ENCODE data around the gene TAOK1.
A peak's percentile ranks its signal among the peaks of the same experiment; 100 is the strongest.

TAOK1 gene

GRCh38 chr17:29584452-29585079, 194.4 kb downstream of the TAOK1 start:
- DNase-seq (ENCODE audit: low spot score), result no peak

GRCh38 chr17:29585080-29585751, 195.1 kb downstream of the TAOK1 start:
- no peak for DNase-seq (ENCODE audit: low spot score)

- DNase-seq (ENCODE audit: low spot score), result no peak
Measured at GRCh38 chr17:29586676-29587469, 196.7 kb downstream of the TAOK1 start.

- no peak for DNase-seq (ENCODE audit: low spot score)
Measured at GRCh38 chr17:29587591-29587990, 197.4 kb downstream of the TAOK1 start.

GRCh38 chr17:29588017-29588561, 197.9 kb downstream of the TAOK1 start:
- DNase-seq (ENCODE audit: low spot score), result no peak

GRCh38 chr17:29588562-29589411, 198.6 kb downstream of the TAOK1 start:
- no peak for DNase-seq (ENCODE audit: low spot score)

GRCh38 chr17:29589524-29590410, 199.6 kb downstream of the TAOK1 start, which contains the start of gene GIT1:
GIT1 (minus strand) TSS chr17:29589648; CDS start chr17:29589378, 270 bp downstream.
- peak; percentile 81 for DNase-seq (ENCODE audit: low spot score)

- no peak for DNase-seq (ENCODE audit: low spot score)
Measured at GRCh38 chr17:29590411-29591145, 200.4 kb downstream of the TAOK1 start.

- no peak for DNase-seq (ENCODE audit: low spot score)
Measured at GRCh38 chr17:29591146-29591736, 201.1 kb downstream of the TAOK1 start.

- DNase-seq (ENCODE audit: low spot score), result peak; percentile 91
Measured at GRCh38 chr17:29591737-29592608, 201.8 kb downstream of the TAOK1 start.

- peak; percentile 60 for DNase-seq (ENCODE audit: low spot score)
Measured at GRCh38 chr17:29592850-29593551, 202.8 kb downstream of the TAOK1 start, which contains the start of gene ANKRD13B. ANKRD13B (plus strand) TSS chr17:29593132; CDS start chr17:29593622, 490 bp downstream.

GRCh38 chr17:29593591-29594518, 203.7 kb downstream of the TAOK1 start:
- DNase-seq (ENCODE audit: low spot score), result no peak

GRCh38 chr17:29594519-29595090, 204.4 kb downstream of the TAOK1 start:
- DNase-seq (ENCODE audit: low spot score), result no peak

GRCh38 chr17:29595107-29595942, 205.2 kb downstream of the TAOK1 start:
- no peak for DNase-seq (ENCODE audit: low spot score)

All from activated CD4-positive, alpha-beta T cell treated with anti-CD3 and anti-CD28 coated beads, Interleukin-2, Interleukin-4, amounts not matched to agents 100 ng/mL and 50 ng/mL, durations not matched to agents 16 hours and 8 hours (primary cell).